Left lobe of liver (tissue), 2 donors: ENCODE measurements around the gene C8G. TPM values are rescaled to one million over a fixed set of nuclear protein-coding genes. Genes with fewer than 3 reads are reported as not detected.

ENCODE experiments used
- ATAC-seq: fragments of 200-7000 bp; cut with Tn5 transposase; one replicate; pipeline ENCODE4 v1.9.1; 2020; ENCODE audit warnings: mild to moderate bottlenecking, moderate library complexity
- DNase-seq: peaks from one replicate; pipeline ENCODE4 v3.0.0-alpha.2; 2020; ENCODE audit warnings: low spot score
- total RNA-seq: library from RNA; stranded (reverse); gene quantifications from one replicate; pipeline ENCODE4 v1.2.1, GENCODE V29; 2021
- donor health status: DM: no; HTN: no; CAD: no; lungs with moderate emphysema.
- donor health status: DM: no; HTN: yes; CAD: no.

C8G gene
- total RNA-seq, 1 donor from 2014 or later = 411 TPM

- no peak for DNase-seq
Measured at GRCh38 chr9:136920069-136920468, 25.0 kb upstream of the C8G start.

GRCh38 chr9:136920734-136921231 is 24.3 kb upstream of the C8G start:
- DNase-seq = no peak
- no peak for ATAC-seq

More at GRCh38 chr9:136920069-136920468, 25.0 kb upstream of the C8G start:
- ATAC-seq = no peak

- no peak for DNase-seq
- no peak for ATAC-seq
Measured at GRCh38 chr9:136921307-136921706, 23.7 kb upstream of the C8G start.

GRCh38 chr9:136921718-136922117 is 23.3 kb upstream of the C8G start:
- DNase-seq (no peak), ATAC-seq (no peak)

- ATAC-seq = no peak
- no peak for DNase-seq
Measured at GRCh38 chr9:136922540-136922939, 22.5 kb upstream of the C8G start.

- DNase-seq (no peak), ATAC-seq (no peak)
Measured at GRCh38 chr9:136923881-136924280, 21.2 kb upstream of the C8G start.

- DNase-seq = no peak
- ATAC-seq = peak; percentile 21
Measured at GRCh38 chr9:136925414-136926153, 19.5 kb upstream of the C8G start.

- peak; percentile 40 for ATAC-seq
- DNase-seq = no peak
Measured at GRCh38 chr9:136926154-136926704, 18.8 kb upstream of the C8G start.

- DNase-seq (no peak), ATAC-seq (no peak)
Measured at GRCh38 chr9:136926749-136927148, 18.3 kb upstream of the C8G start.

- no peak for DNase-seq
- no peak for ATAC-seq
Measured at GRCh38 chr9:136927343-136928271, 17.4 kb upstream of the C8G start.

- DNase-seq (no peak), ATAC-seq (peak; percentile 11)
Measured at GRCh38 chr9:136928591-136928990, 16.5 kb upstream of the C8G start.

- DNase-seq (no peak), ATAC-seq (no peak)
Measured at GRCh38 chr9:136930014-136930413, 15.0 kb upstream of the C8G start.

- no peak for ATAC-seq
- DNase-seq = no peak
Measured at GRCh38 chr9:136931611-136932130, 13.4 kb upstream of the C8G start.

GRCh38 chr9:136934277-136934676 is 10.8 kb upstream of the C8G start:
- DNase-seq = no peak
- no peak for ATAC-seq

- no peak for DNase-seq
- ATAC-seq = no peak
Measured at GRCh38 chr9:136935651-136936050, 9.4 kb upstream of the C8G start.

- DNase-seq = no peak
- ATAC-seq = no peak
Measured at GRCh38 chr9:136936645-136937170, 8.3 kb upstream of the C8G start.

- ATAC-seq (no peak), DNase-seq (peak; percentile 50)
Measured at GRCh38 chr9:136937186-136938001, 7.6 kb upstream of the C8G start.

- no peak for ATAC-seq
- DNase-seq = peak; percentile 46
Measured at GRCh38 chr9:136939431-136939995, 5.5 kb upstream of the C8G start.

GRCh38 chr9:136939996-136940525 is 5.0 kb upstream of the C8G start:
- peak; percentile 54 for ATAC-seq

More at GRCh38 chr9:136939996-136940525, 5.0 kb upstream of the C8G start:
- DNase-seq = peak; percentile 98
